Right lobe of liver (tissue), 4 donors: ENCODE data around the gene PRRG4.
"Not testable (repeated sequence)": the region's sequence is repeated elsewhere in the genome, so short reads cannot be mapped to it uniquely, and the experiment has no call there.

Experiments
- CTCF ChIP-seq, 4 donors: fragments of 200-600 bp in 3 of 4; fragments of 450-650 bp in 1 of 4; IDR thresholded peaks; one replicate each; pipeline versions ENCODE4 v1.5.1 to v1.8.0; 2016 to 2022; ENCODE audit warnings: antibody characterized with exemption in 4 of 4, mild to moderate bottlenecking in 2 of 4
- POLR2A ChIP-seq: fragments of 450-650 bp; IDR thresholded peaks from one replicate; pipeline ENCODE4 v1.6.1; 2017; ENCODE audit warnings: antibody characterized with exemption, mild to moderate bottlenecking
- donor health status: DM: no; HTN: no; CAD: no.
- donor health status: DM: no; HTN: no; CAD: no.
- donor health status: DM: no; HTN: yes; CAD: no.

- TF ChIP-seq CTCF (IDR thresholded peaks at IDR 0.05); POLR2A: not testable (repeated sequence)
These were observed 6.1 kb upstream of the PRRG4 start for GRCh38 chr11:32823617-32824016.
